ENCODE data around the gene ERGIC1.

Gene ERGIC1

DNA sequence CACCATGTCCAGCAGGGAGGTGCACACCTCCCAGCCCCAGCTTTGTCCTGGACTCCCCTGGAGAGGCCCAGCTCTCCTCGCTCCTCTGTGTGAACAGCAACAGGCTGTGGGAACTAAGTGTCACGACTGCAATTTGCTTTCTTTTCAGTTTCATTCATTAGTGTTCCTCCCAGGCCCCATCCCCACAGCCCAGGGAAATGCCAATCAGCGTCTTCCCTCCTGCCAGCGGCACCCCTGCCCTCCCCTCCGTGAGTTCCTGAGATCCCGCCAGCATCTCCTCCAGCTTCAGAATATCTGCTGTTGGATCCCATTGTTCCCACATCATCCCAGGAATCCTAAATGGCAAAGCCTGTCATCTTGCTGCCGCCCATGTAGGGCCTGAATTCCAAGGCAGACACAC lies 112.1 kb downstream of the ERGIC1 start:
- FAIRE-seq (no peak), DNase-seq (ENCODE audit: insufficient read length, low spot score) (no peak)
- no peak for TF ChIP-seq POLR2A (IDR thresholded peaks at IDR 0.05; ENCODE audit: low read depth, low read length)

DNA sequence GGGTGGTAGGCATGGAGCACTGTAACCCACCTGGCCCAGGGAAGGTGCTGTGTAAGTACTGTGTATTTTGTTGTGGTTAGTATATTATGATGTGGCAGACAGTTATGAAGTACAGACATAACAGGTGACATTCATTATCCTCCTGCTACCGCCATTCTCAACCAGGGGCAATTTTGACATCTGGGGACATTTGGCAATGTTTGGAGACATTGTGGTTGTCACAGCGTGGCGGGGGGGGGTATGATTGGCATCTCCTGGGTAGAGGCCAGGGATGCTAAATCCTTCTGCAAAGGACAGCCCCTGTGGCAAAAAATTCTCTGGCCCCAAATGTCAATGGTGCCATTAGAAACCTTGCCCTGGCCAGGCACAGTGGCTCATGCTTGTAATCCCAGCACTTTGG lies 115.4 kb downstream of the ERGIC1 start:
- TF ChIP-seq POLR2A (IDR thresholded peaks at IDR 0.05; ENCODE audit: low read depth, low read length) = no peak
- no peak for FAIRE-seq
- no peak for DNase-seq (ENCODE audit: insufficient read length, low spot score)

DNA sequence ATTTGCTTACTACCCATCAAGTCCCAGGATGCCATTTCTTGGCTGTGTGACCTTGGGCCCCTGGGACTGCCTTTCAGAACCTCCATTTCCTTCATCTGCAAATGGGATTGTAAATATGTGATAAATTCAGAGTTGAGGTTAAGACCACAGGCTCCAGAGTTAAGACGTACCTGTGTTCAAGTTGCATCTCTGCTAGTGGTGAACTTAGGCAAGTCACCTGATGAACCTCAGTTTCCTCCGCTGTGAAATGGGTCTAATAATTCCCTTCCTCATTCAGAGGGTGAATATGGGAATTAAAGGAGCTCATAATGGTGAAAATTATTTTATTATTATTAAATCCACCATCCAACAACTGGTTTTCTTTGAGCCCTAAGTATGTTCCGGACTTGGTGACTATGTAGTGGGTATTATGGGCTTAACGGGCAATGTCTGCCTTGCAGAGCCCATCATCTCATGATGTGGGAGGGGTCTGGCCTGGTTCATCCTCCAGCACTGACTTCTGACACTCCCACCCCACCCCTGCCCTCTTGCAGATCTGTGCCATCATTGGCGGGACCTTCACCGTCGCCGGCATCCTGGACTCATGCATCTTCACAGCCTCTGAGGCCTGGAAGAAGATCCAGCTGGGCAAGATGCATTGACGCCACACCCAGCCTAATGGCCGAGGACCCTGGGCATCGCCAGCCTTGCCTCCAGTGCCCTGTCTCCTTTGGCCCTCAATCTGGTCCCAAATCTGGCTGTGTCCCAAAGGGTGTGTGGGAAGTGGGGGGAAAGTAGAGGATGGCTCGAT lies 116.3 kb downstream of the ERGIC1 start:
- no peak for FAIRE-seq
- no peak for DNase-seq (ENCODE audit: insufficient read length, low spot score)
- no peak for TF ChIP-seq POLR2A (IDR thresholded peaks at IDR 0.05; ENCODE audit: low read depth, low read length)

DNA sequence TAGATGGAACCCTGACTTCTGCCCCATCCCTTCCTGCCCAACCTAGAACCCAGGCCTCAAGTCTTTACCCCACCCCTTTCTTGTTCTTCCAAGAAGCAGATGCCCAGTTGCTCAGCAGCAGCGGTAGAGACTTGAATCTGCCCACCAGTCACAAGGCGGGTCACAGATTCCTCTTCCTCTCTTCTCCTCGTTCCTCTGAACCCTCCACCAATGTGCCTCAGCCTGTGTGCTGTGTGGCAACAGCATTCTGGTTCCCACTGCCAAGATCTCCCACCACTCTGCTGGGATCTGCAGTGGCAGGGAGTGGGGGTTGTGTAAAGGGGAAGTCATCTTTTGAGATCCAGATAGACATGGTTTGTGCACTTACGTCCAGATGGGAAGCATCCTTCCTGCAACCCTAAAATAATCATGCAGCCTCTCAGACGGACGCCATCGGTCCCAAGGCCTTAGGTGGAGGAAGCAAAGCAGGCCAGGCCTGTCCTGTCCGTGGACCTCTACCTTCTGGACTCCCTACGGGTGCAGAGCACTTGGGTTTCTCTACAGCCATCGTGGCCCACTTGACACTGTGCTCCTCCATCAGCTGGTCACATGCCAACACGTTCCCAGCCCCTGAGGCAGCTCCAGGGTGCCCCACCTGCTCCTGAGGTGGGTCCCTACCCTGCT lies 117.5 kb downstream of the ERGIC1 start:
- DNase-seq (ENCODE audit: insufficient read length, low spot score) (no peak), FAIRE-seq (no peak)
- TF ChIP-seq POLR2A (IDR thresholded peaks at IDR 0.05; ENCODE audit: low read depth, low read length) = no peak

DNA sequence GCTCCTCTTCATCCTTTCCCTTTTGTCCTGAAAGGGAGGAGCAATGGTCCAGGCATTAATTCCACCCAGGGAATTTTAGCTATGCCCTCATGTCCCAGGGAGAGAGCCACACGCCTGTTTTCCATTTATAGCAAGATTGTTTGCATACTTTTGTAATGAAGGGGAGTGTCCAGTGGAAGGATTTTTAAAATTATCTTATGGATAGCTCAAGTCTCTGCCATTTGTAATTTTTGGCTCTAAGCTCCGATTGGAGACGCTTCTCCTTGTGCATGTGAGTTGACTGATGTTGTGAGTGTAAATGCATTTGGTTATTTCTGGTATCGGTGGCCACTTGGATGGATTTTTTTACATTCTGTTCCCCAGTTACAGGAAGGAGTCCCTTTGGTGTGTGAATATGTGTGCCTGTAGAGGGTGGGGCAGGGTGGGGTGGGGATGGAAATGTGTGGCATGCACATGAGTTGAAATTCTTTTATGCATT lies 118.0 kb downstream of the ERGIC1 start:
- DNase-seq (ENCODE audit: insufficient read length, low spot score) = no peak
- no peak for FAIRE-seq
- no peak for TF ChIP-seq POLR2A (IDR thresholded peaks at IDR 0.05; ENCODE audit: low read depth, low read length)

DNA sequence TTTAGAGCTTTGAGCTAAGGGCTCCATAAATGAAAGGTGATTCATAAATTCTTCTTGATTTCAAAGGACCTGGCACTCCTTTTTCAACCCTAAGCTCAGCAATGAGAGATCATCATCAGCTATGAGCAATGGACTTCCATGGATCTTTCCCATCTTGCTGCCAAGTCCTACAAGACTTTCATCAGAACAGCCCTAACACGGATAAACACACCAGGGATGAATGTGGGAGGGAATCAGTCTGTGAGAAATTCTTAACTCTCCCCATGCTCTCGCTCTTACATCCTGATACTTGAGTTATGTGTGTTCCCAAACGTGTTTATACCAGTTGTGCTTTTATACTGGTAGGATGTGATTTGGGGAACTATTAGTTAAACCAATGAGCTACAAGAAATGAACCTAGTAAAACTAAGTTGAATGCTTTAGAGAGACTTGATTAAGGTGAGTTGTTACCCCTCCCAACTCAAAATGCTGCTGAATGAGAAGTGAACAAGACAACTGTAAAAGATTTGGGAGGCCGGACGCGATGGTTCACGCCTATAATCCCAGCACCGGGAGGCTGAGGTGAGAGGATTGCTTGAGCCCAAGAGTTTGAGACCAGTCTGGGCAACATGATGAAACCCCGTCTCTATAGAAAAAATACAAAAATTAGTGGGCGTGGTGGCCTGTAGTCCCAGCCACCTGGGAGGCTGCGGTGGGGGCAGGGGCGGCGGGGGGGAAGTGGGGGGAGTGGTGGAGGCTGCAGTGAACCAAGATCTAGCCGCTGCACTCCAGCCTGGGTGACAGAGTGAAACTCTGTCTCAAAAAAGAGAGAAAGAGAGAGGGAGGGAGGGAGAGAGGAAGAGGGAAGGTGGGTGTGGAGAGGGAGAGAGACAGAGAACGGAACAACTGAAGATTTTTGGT lies 120.0 kb downstream of the ERGIC1 start:
- peak; percentile 36 for DNase-seq (ENCODE audit: insufficient read length, low spot score)
- FAIRE-seq = no peak
- no peak for TF ChIP-seq POLR2A (IDR thresholded peaks at IDR 0.05; ENCODE audit: low read depth, low read length)

DNA sequence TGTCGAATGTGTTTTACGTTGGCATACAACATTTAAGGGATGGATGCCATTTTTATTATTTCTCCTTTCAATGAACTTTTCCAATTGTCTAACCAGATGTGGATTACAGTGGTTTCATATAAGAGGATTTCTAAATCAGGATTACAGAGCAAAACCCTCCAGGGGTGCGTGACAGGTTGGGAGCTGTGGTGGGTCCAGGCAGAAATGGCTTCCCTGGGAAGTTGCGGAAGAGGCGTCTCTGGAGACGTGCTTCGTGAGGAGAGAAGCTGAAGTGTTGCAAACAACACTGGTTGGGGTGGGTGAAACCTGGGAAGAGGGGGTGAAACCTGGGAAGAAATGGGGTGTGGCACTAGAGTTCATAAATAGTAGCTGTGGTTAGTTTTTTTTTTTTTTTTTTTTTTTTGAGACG lies 120.7 kb downstream of the ERGIC1 start:
- DNase-seq (ENCODE audit: insufficient read length, low spot score) (no peak), FAIRE-seq (no peak)
- no peak for TF ChIP-seq POLR2A (IDR thresholded peaks at IDR 0.05; ENCODE audit: low read depth, low read length)

DNA sequence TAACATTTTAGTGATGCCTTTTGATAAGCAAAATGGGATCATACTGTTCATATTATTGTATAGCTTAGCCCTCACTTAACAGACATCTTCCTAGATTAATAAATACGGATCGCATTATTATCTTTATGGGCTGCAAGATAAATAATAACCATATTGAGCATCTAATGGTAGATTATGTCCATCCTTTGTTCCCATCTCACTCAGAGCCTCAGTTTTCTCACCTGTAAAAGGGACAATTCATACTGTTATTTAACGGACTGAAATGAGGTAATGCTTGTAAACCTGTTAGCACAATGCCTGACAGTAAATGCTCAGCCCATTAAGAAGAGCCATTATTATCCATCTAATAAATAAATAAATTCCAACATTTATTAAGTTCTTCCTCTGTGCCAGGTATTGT lies 122.2 kb downstream of the ERGIC1 start:
- no peak for TF ChIP-seq POLR2A (IDR thresholded peaks at IDR 0.05; ENCODE audit: low read depth, low read length)
- DNase-seq (ENCODE audit: insufficient read length, low spot score) (no peak), FAIRE-seq (no peak)

DNA sequence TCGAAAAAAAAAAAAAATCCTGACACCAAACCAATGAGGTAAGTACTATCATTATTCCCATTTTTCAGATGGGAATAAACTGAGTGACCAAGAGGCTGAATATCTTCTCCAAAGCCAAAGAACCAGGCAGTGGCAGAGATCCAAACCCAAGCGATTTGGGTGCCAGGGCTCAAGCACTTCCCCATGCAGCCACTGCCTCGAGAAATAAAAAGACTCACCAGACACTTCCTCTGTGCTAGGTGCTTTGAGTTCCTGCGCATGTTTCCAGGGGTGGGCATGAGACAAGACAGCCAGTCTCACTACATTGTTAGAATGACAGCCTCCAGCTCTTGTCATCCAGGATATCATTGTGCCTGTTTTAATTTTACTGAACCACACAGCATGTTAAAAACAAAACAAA lies 122.9 kb downstream of the ERGIC1 start:
- FAIRE-seq (no peak), DNase-seq (ENCODE audit: insufficient read length, low spot score) (no peak)
- no peak for TF ChIP-seq POLR2A (IDR thresholded peaks at IDR 0.05; ENCODE audit: low read depth, low read length)

DNA sequence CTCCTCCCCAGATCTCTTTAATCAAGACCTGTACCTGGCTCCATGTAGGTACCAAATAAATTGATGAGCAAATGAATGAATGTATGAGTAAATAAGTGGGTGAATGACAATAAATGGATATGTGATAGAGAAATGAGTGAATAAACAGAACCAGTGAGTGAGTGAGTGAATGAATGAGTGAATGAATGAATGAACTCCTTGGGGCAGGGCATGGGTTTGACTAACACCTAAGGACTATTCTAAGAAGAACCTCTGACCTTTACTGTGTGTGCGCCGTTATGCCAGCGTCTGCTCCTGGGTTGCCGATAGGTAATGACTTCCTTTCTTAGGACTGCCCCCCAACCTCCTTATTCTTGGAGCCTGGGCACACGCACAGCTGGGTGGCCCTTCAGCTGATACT lies 123.4 kb downstream of the ERGIC1 start:
- FAIRE-seq (no peak), DNase-seq (ENCODE audit: insufficient read length, low spot score) (no peak)
- no peak for TF ChIP-seq POLR2A (IDR thresholded peaks at IDR 0.05; ENCODE audit: low read depth, low read length)

DNA sequence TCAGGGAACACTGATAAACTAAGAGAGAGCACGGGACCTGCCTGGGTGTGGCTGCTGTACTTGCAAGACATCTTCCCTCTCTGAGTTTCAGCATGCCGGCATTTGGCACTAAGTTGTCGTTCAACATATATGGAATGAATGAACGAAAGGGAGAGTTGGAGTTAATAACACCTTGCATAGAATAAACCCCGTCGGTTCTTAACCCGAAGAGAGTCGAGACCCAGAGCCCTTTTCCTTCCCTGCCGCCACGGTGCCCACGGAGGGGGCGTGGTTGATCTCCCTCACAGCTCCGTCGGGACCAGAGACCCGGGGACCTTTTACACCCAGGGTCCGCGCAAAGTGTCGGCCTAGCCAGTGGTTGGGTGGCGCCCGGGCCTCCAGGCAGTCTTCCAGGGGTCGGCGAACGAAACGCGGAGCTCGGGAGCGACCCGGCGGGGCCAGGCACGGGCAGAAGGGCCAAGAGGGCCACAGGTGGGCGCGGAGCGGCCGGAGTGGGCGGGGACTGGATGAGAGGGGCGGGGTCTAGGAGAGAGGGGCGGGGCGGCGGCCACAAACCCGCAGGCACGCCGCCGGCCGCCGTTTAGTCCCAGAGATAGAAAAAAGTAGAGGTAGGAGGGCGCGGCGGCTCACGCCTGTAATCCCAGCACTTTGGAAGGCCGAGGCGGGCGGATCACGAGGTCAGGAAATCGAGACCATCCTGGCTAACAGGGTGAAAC lies 124.4 kb downstream of the ERGIC1 start:
- no peak for FAIRE-seq
- peak; percentile 53 for DNase-seq (ENCODE audit: insufficient read length, low spot score)

DNA sequence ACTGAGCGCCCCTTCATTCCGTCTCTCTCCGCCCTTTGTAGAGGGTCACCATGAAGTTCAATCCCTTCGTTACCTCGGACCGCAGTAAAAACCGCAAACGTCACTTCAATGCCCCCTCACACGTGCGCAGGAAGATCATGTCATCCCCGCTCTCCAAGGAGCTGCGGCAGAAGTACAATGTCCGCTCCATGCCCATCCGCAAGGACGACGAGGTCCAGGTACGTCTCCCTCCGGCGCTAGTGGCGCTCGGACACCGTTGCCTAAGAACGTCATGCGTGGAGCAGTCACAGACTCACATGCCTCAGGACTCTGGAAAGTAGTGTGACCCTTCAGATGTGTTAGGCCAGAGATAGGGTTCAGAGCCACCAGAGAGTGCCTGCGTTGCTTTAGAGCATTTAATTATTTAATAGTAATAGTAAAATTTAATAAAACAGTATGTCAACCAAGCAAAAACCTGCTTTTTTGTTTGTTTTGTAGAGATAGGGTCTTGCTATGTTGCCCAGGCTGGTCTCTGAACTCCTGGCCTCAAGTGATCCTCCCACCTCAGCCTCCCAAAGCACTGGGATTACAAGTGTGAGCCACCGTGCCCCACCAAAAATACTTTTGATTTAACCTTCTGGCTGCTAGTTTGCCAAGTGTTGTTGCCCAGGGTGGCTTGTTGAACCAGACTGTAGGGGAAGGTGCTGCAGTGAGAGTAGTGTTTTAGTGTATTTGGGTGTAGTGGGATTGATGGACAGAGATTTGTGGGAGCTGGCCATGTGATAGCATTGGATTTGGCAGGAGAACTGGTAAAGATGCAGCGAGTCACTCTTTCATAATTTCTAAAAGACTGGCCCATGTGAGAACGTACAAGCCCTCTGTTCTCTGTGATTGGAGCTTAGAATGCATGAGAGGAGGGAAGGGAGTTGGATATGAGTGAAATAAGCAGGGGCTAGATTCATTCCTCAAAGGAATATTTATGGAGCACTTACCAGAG lies 126.1 kb downstream of the ERGIC1 start:
- FAIRE-seq = no peak
- TF ChIP-seq POLR2A (IDR thresholded peaks at IDR 0.05; ENCODE audit: low read depth, low read length) = no peak
- no peak for DNase-seq (ENCODE audit: insufficient read length, low spot score)

More for the DNA sequence above, 124.4 kb downstream of the ERGIC1 start:
- no peak for TF ChIP-seq POLR2A (IDR thresholded peaks at IDR 0.05; ENCODE audit: low read depth, low read length)

Measured in H54 (cell line).